Tibial nerve (tissue), 4 donors: Measurements from ENCODE around the gene ABHD12.

Source experiments
- EP300 ChIP-seq, 2 donors: sonication (generic); formaldehyde crosslinking; IDR thresholded peaks; one replicate each; pipeline ENCODE4 v1.6.1; 2017; ENCODE audit warnings: antibody characterized with exemption in 2 of 2, mild to moderate bottlenecking in 1 of 2
- POLR2A ChIP-seq, 2 donors: fragments of 450-650 bp; IDR thresholded peaks; one replicate each; pipeline ENCODE4 v1.6.1; 2017; ENCODE audit warnings: antibody characterized with exemption in 2 of 2, mild to moderate bottlenecking in 2 of 2, moderate library complexity in 2 of 2
- TF ChIP-seq, protein P1 (sequence below), 5 experiments: fragments of 200-600 bp in 3 of 5; fragments of 450-650 bp in 2 of 5; sonication (generic) in 3 of 5; IDR thresholded peaks; one replicate each; pipeline ENCODE4 v1.5.1; 2016 to 2019; ENCODE audit warnings: antibody characterized with exemption in 5 of 5, mild to moderate bottlenecking in 3 of 5, moderate library complexity in 2 of 5

GRCh38 chr20:25308083-25308491 is 82.5 kb downstream of the ABHD12 start:
- TF ChIP-seq, protein P1, sequence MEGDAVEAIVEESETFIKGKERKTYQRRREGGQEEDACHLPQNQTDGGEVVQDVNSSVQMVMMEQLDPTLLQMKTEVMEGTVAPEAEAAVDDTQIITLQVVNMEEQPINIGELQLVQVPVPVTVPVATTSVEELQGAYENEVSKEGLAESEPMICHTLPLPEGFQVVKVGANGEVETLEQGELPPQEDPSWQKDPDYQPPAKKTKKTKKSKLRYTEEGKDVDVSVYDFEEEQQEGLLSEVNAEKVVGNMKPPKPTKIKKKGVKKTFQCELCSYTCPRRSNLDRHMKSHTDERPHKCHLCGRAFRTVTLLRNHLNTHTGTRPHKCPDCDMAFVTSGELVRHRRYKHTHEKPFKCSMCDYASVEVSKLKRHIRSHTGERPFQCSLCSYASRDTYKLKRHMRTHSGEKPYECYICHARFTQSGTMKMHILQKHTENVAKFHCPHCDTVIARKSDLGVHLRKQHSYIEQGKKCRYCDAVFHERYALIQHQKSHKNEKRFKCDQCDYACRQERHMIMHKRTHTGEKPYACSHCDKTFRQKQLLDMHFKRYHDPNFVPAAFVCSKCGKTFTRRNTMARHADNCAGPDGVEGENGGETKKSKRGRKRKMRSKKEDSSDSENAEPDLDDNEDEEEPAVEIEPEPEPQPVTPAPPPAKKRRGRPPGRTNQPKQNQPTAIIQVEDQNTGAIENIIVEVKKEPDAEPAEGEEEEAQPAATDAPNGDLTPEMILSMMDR (IDR thresholded peaks at IDR 0.05): no peak
- TF ChIP-seq EP300 (IDR thresholded peaks at IDR 0.05) (no peak), POLR2A (IDR thresholded peaks at IDR 0.05) (no peak)
